Ovary (tissue), 9 donors: ENCODE data around the gene NSUN6. TPM values are rescaled to one million over a fixed set of nuclear protein-coding genes. Genes with fewer than 3 reads are reported as not detected.

Experiments used
- DNase-seq, 5 donors: peaks; one replicate each; pipeline ENCODE4 v3.0.0-alpha.2; 2019 to 2020
- H3K27ac ChIP-seq, 2 donors: fragments of 200-600 bp; one replicate each; pipeline versions ENCODE4 v1.5.1 to v1.8.0; 2019 to 2022
- H3K27me3 ChIP-seq: fragments of 200-600 bp; one replicate; pipeline ENCODE4 v1.8.0; 2022
- H3K36me3 ChIP-seq: fragments of 200-600 bp; sonication (generic); one replicate; pipeline ENCODE4 v1.5.1; 2019
- H3K4me1 ChIP-seq: one replicate; pipeline ENCODE4 v1.8.1; 2013; ENCODE audit warnings: mild to moderate bottlenecking, moderate library complexity; ENCODE audit not compliant: insufficient read depth
- H3K4me3 ChIP-seq: fragments of 200-600 bp; sonication (generic); one replicate; pipeline ENCODE4 v1.5.1; 2017
- H3K9me3 ChIP-seq, 2 donors: fragments of 200-600 bp in 1 of 2; sonication (generic) in 1 of 2; one replicate each; pipeline versions ENCODE4 v1.5.1 to v1.8.1; 2013 to 2019; ENCODE audit warnings: mild to moderate bottlenecking in 1 of 2, moderate library complexity in 1 of 2
- CTCF ChIP-seq, 3 donors: fragments of 450-650 bp in 2 of 3; fragments of 200-600 bp in 1 of 3; IDR thresholded peaks; one replicate each; pipeline versions ENCODE4 v1.5.1 to v1.8.0; 2016 to 2022; ENCODE audit warnings: antibody characterized with exemption in 3 of 3, mild to moderate bottlenecking in 1 of 3
- EP300 ChIP-seq: sonication (generic); formaldehyde crosslinking; IDR thresholded peaks from one replicate; pipeline ENCODE4 v1.6.1; 2017; ENCODE audit warnings: antibody characterized with exemption
- POLR2A ChIP-seq: fragments of 450-650 bp; IDR thresholded peaks from one replicate; pipeline ENCODE4 v1.6.1; 2017; ENCODE audit warnings: antibody characterized with exemption, mild to moderate bottlenecking, moderate library complexity
- WGBS, 3 donors: extraction: QIAGEN DNeasy Blood & Tissue Kit in 1 of 3; methylation state at CpG; one replicate each; pipeline versions ENCODE4 v1.1.5 to v1.1.7; 2013 to 2017; 5-methylcytosine and 5-hydroxymethylcytosine counted together
- intact Hi-C, 4 donors: fragments of 100-400 bp; cut with DNase I; formaldehyde crosslinking; loops; one replicate each; pipeline versions ENCODE4 v1.11.0 to v1.15.1; 2022 to 2023
- polyA plus RNA-seq, 2 donors: library from polyadenylated mRNA; stranded (reverse); fragments of 200-250 nt in 1 of 2; fragments of 350-450 nt in 1 of 2; fragmentation: Illumina TruSeq in 1 of 2; extraction: RNeasy Lipid Tissue Mini Kit (QIAGEN cat#74804) in 1 of 2; gene quantifications; one replicate each; pipeline ENCODE4 v1.2.3, GENCODE V29; 2013 to 2014
- total RNA-seq, 7 donors: library from RNA; depleted of rRNA in 2 of 7; stranded (reverse); fragments of >200 nt in 2 of 7; fragmentation: NEBNext Ultra II Directional in 3 of 7; extraction: Animal tissue kit (Norgen Biotek cat#: 25700) in 3 of 7; gene quantifications; one replicate each; pipeline versions ENCODE4 v1.1.0 to v1.2.4, GENCODE V29; 2016 to 2023
- donor health status: DM: no; HTN: no; CAD: no; lungs with moderate emphysema.
- donor health status: DM: no; HTN: no; CAD: no.
- donor health status: Bipolar disorder and iron deficiency.
- donor health status: DM: yes; HTN: yes; CAD: no.
- donor health status: DM: no; HTN: no; CAD: no.
- donor health status: DM: yes; HTN: yes; CAD: no.

The NSUN6 gene
- total and polyA plus RNA-seq, 9 donors, result 8.9 to 19.5 (median 15.0) TPM

GRCh38 chr10:18615618-18616017 lies 35.8 kb downstream of the NSUN6 start:
- WGBS, 3 donors, result 88 to 90% (median 90%) methylated on average over 4 of the region's 4 CpGs
- TF ChIP-seq POLR2A (no peak), EP300 (no peak)
- no peak overlapping the region for H3K27ac ChIP-seq
- H3K9me3 ChIP-seq, result no peaks in the 10 kb centered on the region
- intact Hi-C loops, result no loop called here
- no peaks in the 10 kb centered on the region for H3K36me3 ChIP-seq
- no peak overlapping the region for H3K4me3 ChIP-seq
- no peaks in the 10 kb centered on the region for H3K4me1 ChIP-seq
- no peaks in the 10 kb centered on the region for H3K27me3 ChIP-seq
- DNase-seq, result no peak

GRCh38 chr10:18611168-18611567 lies 40.2 kb downstream of the NSUN6 start:
- no peaks in the 10 kb centered on the region for H3K36me3 ChIP-seq
- intact Hi-C loops, result no loop called here
- WGBS, 3 donors, result 95 to 97% (median 97%) methylated on average over 4 of the region's 4 CpGs
- H3K27ac ChIP-seq, result no peak overlapping the region
- no peaks in the 10 kb centered on the region for H3K27me3 ChIP-seq
- no peak overlapping the region for H3K4me3 ChIP-seq
- no peak for TF ChIP-seq EP300
- DNase-seq, result no peak
- H3K4me1 ChIP-seq, result no peaks in the 10 kb centered on the region
- H3K9me3 ChIP-seq, result no peaks in the 10 kb centered on the region

GRCh38 chr10:18610517-18610916 lies 40.9 kb downstream of the NSUN6 start:
- Histone ChIP-seq H3K36me3 (no peaks in the 10 kb centered on the region), H3K4me1 (no peaks in the 10 kb centered on the region), H3K27me3 (no peaks in the 10 kb centered on the region), H3K4me3 (no peak overlapping the region), H3K9me3 (no peaks in the 10 kb centered on the region), H3K27ac (no peak overlapping the region)
- no peak for TF ChIP-seq POLR2A
- no peak for DNase-seq
- intact Hi-C loops, result no loop called here
- 65 to 68% (median 67%) methylated on average over 3 of the region's 3 CpGs for WGBS, 3 donors

GRCh38 chr10:18608596-18608995 lies 42.8 kb downstream of the NSUN6 start:
- TF ChIP-seq EP300, result no peak
- TF ChIP-seq CTCF (IDR thresholded peaks at IDR 0.05), result no peak
- no peak for TF ChIP-seq POLR2A
- 84 to 86% (median 84%) methylated on average over 6 of the region's 6 CpGs for WGBS, 3 donors
- no peak overlapping the region for H3K27ac ChIP-seq

GRCh38 chr10:18607503-18608378 lies 43.6 kb downstream of the NSUN6 start:
- no peak overlapping the region for H3K27ac ChIP-seq

More at GRCh38 chr10:18608596-18608995, 42.8 kb downstream of the NSUN6 start:
- Histone ChIP-seq H3K4me3 (no peak overlapping the region), H3K36me3 (no peaks in the 10 kb centered on the region), H3K4me1 (no peaks in the 10 kb centered on the region), H3K27me3 (no peaks in the 10 kb centered on the region), H3K9me3 (no peaks in the 10 kb centered on the region)
- DNase-seq, result no peak
- intact Hi-C loops, result loop anchor here in 1 of 4 donors (10.0 kb wide), 1 partner anchor 744 kb away; no protein-coding TSS in a partner anchor

More at GRCh38 chr10:18607503-18608378, 43.6 kb downstream of the NSUN6 start:
- no peaks in the 10 kb centered on the region for H3K4me1 ChIP-seq
- no peaks in the 10 kb centered on the region for H3K9me3 ChIP-seq
- H3K27me3 ChIP-seq, result no peaks in the 10 kb centered on the region
- DNase-seq, result peak in 3 of 5 donors; percentile 20 to 37 (median 35)
- no peaks in the 10 kb centered on the region for H3K36me3 ChIP-seq
- no peak for TF ChIP-seq POLR2A
- no peak for TF ChIP-seq EP300
- no peak for TF ChIP-seq CTCF (IDR thresholded peaks at IDR 0.05)
- intact Hi-C loops, result loop anchor here in 1 of 4 donors (10.0 kb wide), 1 partner anchor 743 kb away; no protein-coding TSS in a partner anchor
- 54 to 59% (median 56%) methylated on average over 1 of the region's 1 CpG for WGBS, 3 donors
- H3K4me3 ChIP-seq, result no peak overlapping the region
